Motor neuron (in vitro differentiated cells): ENCODE measurements around the gene PDE5A. TPM values are rescaled to one million over a fixed set of nuclear protein-coding genes. Genes with fewer than 3 reads are reported as not detected.

Experiments
- ATAC-seq, 8 experiments: fragments of 200-7000 bp; cut with Tn5 transposase; replicated peaks in 6 of 8; 2 replicates each; pipeline ENCODE4 v1.8.0; 2021; ENCODE audit warnings: mild to moderate bottlenecking in 8 of 8, moderate library complexity in 8 of 8
- H3K27ac ChIP-seq, 2 donors: fragments of 250-450 bp; sonication (Bioruptor Pico); 2 replicates each; pipeline ENCODE4 v1.9.0; 2021; ENCODE audit warnings: antibody characterized with exemption in 2 of 2, mild to moderate bottlenecking in 2 of 2, moderate library complexity in 1 of 2
- H3K4me1 ChIP-seq, 2 donors: fragments of 250-450 bp; sonication (Bioruptor Pico); replicated peaks in 1 of 2; 2 replicates each; pipeline ENCODE4 v1.6.1; 2021; ENCODE audit warnings: antibody characterized with exemption in 2 of 2, mild to moderate bottlenecking in 2 of 2, moderate library complexity in 1 of 2
- H3K4me3 ChIP-seq, 5 donors: fragments of 250-450 bp; sonication (Bioruptor Pico); 2 replicates each; pipeline ENCODE4 v1.9.0; 2021; ENCODE audit warnings: antibody characterized with exemption in 5 of 5, mild to moderate bottlenecking in 5 of 5, moderate library complexity in 4 of 5
- WGBS, 10 experiments: fragments of 450-650 bp; shearing (Covaris generic); methylation state at CpG; one replicate each; pipeline ENCODE4 v1.0.0; 2022; 5-methylcytosine and 5-hydroxymethylcytosine counted together
- in situ Hi-C, 9 experiments: fragments of 400-800 bp; cut with MboI; loops; one replicate each; pipeline ENCODE4 v1.15.0; 2021; ENCODE audit warnings: low sequenced_read_pairs in 9 of 9, low pct_unique_long_range_greater_than_20kb in 2 of 9; ENCODE audit not compliant: unreplicated experiment in 9 of 9
- total RNA-seq, 8 experiments: library from RNA; unstranded; fragments of 300-600 nt; gene quantifications; 2 replicates each; pipeline versions ENCODE4 v1.2.3 to v1.2.4, GENCODE V29; 2022

The PDE5A gene
- total RNA-seq, 8 experiments from 2014 or later = 4.0 to 24.5 (median 8.0) TPM

GRCh38 chr4:119597377-119597776 lies 31.2 kb downstream of the PDE5A start:
- no peak for ATAC-seq

GRCh38 chr4:119593698-119594097 lies 34.9 kb downstream of the PDE5A start:
- Histone ChIP-seq H3K27ac (no peak overlapping the region), H3K4me3 (no peak overlapping the region), H3K4me1 (no peaks in the 10 kb centered on the region)
- in situ Hi-C loops = no loop called here
- 0 to 100% (median 90%) methylated on average over 1 to 5 of the region's 5 CpGs; no CpG with 5 or more reads in 1 of the 10 experiments for WGBS, 10 experiments
- no peak for ATAC-seq

More at GRCh38 chr4:119597377-119597776, 31.2 kb downstream of the PDE5A start:
- H3K4me3 ChIP-seq = no peak overlapping the region
- in situ Hi-C loops = no loop called here
- H3K27ac ChIP-seq = no peak overlapping the region
- no peaks in the 10 kb centered on the region for H3K4me1 ChIP-seq
- 13 to 92% (median 63%) methylated on average over 1 to 3 of the region's 3 CpGs for WGBS, 10 experiments

GRCh38 chr4:119592830-119593229 lies 35.8 kb downstream of the PDE5A start:
- Histone ChIP-seq H3K4me3 (no peak overlapping the region), H3K27ac (no peak overlapping the region), H3K4me1 (no peaks in the 10 kb centered on the region)
- in situ Hi-C loops = no loop called here
- peak in 1 of 8 experiments; percentile 60 for ATAC-seq
- WGBS, 10 experiments = 50 to 100% (median 83%) methylated on average over 1 of the region's 1 CpG; no CpG with 5 or more reads in 1 of the 10 experiments

- in situ Hi-C loops = no loop called here
- Histone ChIP-seq H3K4me3 (no peak overlapping the region), H3K4me1 (no peaks in the 10 kb centered on the region), H3K27ac (no peak overlapping the region)
- no peak for ATAC-seq
Observed at GRCh38 chr4:119589165-119589564, 39.4 kb downstream of the PDE5A start.

- Histone ChIP-seq H3K4me3 (no peak overlapping the region), H3K4me1 (no peaks in the 10 kb centered on the region), H3K27ac (no peak overlapping the region)
- in situ Hi-C loops = no loop called here
- WGBS, 10 experiments = 51 to 100% (median 84%) methylated on average over 1 to 3 of the region's 3 CpGs
- no peak for ATAC-seq
Observed at GRCh38 chr4:119587796-119588195, 40.8 kb downstream of the PDE5A start.

GRCh38 chr4:119585771-119586170 lies 42.8 kb downstream of the PDE5A start:
- Histone ChIP-seq H3K4me3 (no peak overlapping the region), H3K27ac (no peak overlapping the region), H3K4me1 (no peaks in the 10 kb centered on the region)
- WGBS, 10 experiments = 53 to 100% (median 90%) methylated on average over 3 to 6 of the region's 6 CpGs; no CpG with 5 or more reads in 3 of the 10 experiments
- ATAC-seq = no peak
- in situ Hi-C loops = no loop called here

- peak in 1 of 8 experiments; percentile 91 for ATAC-seq
- H3K4me1 ChIP-seq = no peaks in the 10 kb centered on the region
- no peak overlapping the region for H3K4me3 ChIP-seq
- no peak overlapping the region for H3K27ac ChIP-seq
- in situ Hi-C loops = no loop called here
- WGBS, 10 experiments = 10 to 100% (median 83%) methylated on average over 2 to 3 of the region's 3 CpGs; no CpG with 5 or more reads in 1 of the 10 experiments
Observed at GRCh38 chr4:119581190-119581873, 47.3 kb downstream of the PDE5A start.

GRCh38 chr4:119580293-119580692 lies 48.3 kb downstream of the PDE5A start:
- H3K4me1 ChIP-seq = no peaks in the 10 kb centered on the region
- no peak overlapping the region for H3K4me3 ChIP-seq
- H3K27ac ChIP-seq = no peak overlapping the region
- in situ Hi-C loops = no loop called here
- 13 to 100% (median 80%) methylated on average over 1 to 3 of the region's 3 CpGs; no CpG with 5 or more reads in 1 of the 10 experiments for WGBS, 10 experiments
- ATAC-seq = peak in 1 of 8 experiments; percentile 47

GRCh38 chr4:119579823-119580222 lies 48.8 kb downstream of the PDE5A start:
- Histone ChIP-seq H3K4me3 (no peak overlapping the region), H3K27ac (no peak overlapping the region), H3K4me1 (no peaks in the 10 kb centered on the region)
- WGBS, 10 experiments = 0 to 92% (median 69%) methylated on average over 1 to 4 of the region's 5 CpGs; no CpG with 5 or more reads in 4 of the 10 experiments
- ATAC-seq = no peak
- in situ Hi-C loops = no loop called here

- ATAC-seq = peak in 1 of 8 experiments; percentile 39
- no peak overlapping the region for H3K4me3 ChIP-seq
- WGBS, 10 experiments = 10 to 68% (median 44%) methylated on average over 1 to 5 of the region's 5 CpGs
- H3K27ac ChIP-seq = no peak overlapping the region
- peaks cover 0 to 4% of the 10 kb centered on the region in 2 donors for H3K4me1 ChIP-seq
- in situ Hi-C loops = loop anchor here in 1 of 9 experiments (25.0 kb wide), 1 partner anchor 467 kb away; no protein-coding TSS in a partner anchor
Observed at GRCh38 chr4:119570401-119570800, 58.2 kb downstream of the PDE5A start.

GRCh38 chr4:119564106-119564505 lies 64.5 kb downstream of the PDE5A start:
- H3K4me3 ChIP-seq = no peak overlapping the region
- no peak for ATAC-seq
- no peaks in the 10 kb centered on the region for H3K4me1 ChIP-seq
- H3K27ac ChIP-seq = no peak overlapping the region
- in situ Hi-C loops = loop anchor here in 1 of 9 experiments (25.0 kb wide), 1 partner anchor 473 kb away; no protein-coding TSS in a partner anchor

GRCh38 chr4:119559044-119559647 lies 69.5 kb downstream of the PDE5A start:
- Histone ChIP-seq H3K27ac (no peak overlapping the region), H3K4me1 (no peaks in the 10 kb centered on the region), H3K4me3 (no peak overlapping the region)
- peak in 3 of 8 experiments; percentile 28 to 48 (median 30) for ATAC-seq
- in situ Hi-C loops = loop anchor here in 1 of 9 experiments (25.0 kb wide), 1 partner anchor 478 kb away; no protein-coding TSS in a partner anchor

GRCh38 chr4:119550857-119551532 lies 77.6 kb downstream of the PDE5A start:
- H3K4me1 ChIP-seq = peaks cover 13 to 14% of the 10 kb centered on the region in 2 donors
- in situ Hi-C loops = loop anchor here in 1 of 9 experiments (25.0 kb wide), 1 partner anchor 486 kb away; no protein-coding TSS in a partner anchor
- H3K4me3 ChIP-seq = no peak overlapping the region
- ATAC-seq = peak in 3 of 8 experiments; percentile 71 to 78 (median 71)
- 0 to 86% (median 47%) methylated on average over 1 to 2 of the region's 2 CpGs; no CpG with 5 or more reads in 4 of the 10 experiments for WGBS, 10 experiments
- no peak overlapping the region for H3K27ac ChIP-seq
